Glomerular visceral epithelial cell (primary cell): ENCODE data around the gene AK2.
"Not testable (repeated sequence)": the region's sequence is repeated elsewhere in the genome, so short reads cannot be mapped to it uniquely, and the experiment has no call there.

ENCODE experiments used
- DNase-seq: peaks from one replicate; pipeline ENCODE4 v3.0.0-alpha.2; 2016; ENCODE audit errors: extremely low spot score

Gene AK2

DNA sequence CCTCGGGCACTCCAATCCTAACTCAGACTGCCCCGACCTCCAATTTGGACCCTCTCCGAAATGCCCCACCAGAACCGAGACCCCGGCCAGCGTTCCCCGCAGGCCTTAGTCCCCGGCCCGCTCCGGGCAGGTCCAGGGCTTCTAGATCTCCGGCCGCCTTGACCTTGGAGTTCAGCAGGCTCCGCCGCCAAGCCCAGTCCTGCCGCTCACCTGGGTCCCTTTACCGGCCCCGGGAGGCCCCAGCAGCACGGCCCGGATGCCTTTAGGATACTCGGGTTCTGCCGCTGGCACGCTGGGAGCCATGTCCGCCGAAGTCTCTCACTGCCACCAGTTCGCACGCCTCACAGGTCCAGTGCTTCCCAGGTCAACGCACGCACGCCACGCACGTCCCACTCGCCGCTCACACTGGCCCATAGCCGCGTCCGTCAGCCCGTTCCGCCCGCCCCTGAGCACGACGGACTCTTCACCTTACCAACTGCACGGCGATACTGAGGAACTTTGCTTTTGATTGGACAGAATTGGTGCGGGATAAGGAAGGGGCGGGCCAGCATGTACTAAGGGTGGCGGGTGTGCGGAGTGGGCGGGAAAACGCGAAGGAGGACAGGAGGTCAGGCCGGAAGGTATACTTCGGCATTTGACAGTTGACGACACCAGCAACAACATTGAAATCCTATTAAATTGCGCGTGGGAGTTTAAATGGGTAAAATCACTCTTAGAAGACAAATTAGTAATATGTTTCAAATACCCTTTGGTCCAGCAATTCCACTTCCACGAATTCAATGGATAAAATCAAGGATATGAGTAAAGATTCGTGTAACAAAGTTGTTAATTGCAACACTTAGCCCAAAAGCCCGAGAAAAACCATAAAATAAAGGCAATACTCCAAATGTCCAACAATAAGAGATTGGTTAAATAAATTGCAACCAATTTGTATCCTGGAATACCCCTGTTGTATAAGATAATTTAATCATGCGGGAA is at the start of gene AK2:
Gene AK2, minus strand, starts transcription at position 358 of the 978 bp plus-strand sequence. Its CDS starts 55 bp downstream, at position 303.
- DNase-seq: peak; percentile 99

DNA sequence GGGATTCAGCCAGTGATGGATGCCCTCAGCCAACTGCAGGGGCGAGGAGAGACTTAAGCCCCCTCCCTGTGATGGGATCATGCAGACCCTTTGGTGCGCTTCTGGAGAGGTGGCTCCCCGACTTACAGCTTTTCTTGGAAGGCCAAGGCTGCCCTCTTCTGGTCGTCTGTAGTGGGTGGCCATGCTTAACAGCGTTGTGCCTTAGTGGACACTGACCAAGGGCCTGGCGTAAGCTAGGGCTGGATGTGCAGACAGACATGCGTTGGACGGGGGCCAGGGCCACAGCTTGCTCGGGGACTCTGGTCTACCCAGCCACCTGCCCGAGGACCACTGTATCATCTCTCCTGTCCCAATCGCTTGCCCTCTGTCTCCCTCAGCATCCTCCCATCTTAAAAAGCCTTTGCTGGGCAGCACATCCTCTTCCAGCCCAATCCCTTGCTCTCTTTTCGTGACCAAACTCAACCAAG is 49.7 kb upstream of the AK2 start:
- peak; percentile 55 for DNase-seq

DNA sequence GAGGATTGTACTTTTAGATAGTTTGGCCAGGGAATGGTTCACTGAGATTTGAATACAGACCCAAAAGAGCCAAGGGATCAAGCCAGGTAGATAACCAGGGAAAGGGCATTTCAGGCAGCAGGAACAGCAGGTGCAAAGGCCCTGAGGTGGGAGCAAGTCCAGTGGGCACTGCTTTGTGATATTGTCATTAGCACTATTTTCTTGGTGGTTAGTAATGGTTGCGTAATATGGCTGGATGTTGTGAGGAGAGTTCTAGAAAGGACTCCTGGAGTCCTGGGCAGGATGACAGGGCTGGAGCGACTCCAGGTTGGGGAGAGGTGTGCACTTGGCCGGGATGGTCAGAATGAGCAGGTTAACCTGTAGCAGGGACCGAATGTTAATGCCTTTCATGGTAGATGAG is 48.6 kb upstream of the AK2 start:
- no peak for DNase-seq

DNA sequence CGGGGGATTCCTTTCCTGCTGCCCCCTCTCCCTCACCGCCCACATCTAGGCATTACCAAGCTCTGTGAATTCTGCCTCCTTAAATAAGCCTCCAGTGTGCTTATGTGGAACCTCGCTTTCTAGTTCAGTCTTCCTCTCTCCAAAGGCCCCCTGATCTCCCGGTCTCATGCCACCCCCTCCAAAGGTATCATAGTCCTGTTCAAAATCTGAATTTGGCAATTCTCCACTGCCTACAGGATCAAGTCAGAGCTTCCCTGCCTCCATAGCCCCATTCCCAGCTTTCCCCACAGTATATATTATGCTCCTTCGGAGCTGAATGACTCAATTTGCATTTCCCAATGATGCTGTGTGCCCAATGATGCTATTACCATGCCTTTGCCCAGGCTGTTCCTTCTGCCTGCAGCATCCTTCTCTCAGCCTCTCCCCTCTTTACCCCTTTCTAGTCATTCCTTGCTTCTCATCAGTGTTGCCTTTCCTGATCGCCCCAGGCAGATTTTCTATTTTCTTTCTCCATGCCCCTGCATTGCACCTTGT is 46.0 kb upstream of the AK2 start:
- no peak for DNase-seq

DNA sequence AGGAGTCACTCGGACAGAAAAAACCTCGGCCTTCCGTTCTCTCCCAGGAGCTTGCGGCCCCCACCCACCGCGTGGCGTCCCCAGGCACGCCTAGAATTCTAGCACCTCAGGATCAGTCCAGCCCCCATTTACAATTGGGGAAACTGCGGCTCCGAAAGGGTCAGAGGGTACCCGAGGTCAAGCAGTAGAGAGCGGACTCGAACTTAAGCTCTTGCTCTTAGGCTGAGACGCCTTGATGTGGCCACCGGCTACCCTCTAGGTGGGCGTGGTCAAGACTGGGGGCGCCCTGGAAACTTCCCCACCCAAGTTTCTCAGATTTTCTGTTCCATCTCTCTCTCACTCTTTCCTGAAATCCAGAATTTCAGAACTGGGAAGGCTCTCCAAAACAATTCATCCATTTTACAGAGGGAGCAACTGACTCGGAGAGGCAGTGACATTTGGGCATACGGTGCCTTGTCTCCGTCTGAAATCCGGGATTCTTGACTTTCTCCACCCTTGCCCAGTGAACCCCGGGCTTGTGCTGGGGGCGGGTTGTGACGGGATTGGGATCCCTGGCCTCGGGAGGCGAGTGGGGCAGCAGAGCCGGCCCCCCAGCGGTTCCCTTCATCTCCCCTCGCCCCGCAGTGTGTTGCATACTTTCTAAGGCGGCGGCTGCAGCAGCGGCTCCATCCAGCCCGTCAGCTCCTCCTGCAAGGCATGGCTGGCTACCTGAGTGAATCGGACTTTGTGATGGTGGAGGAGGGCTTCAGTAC is 45.0 kb upstream of the AK2 start:
- no peak for DNase-seq

DNA sequence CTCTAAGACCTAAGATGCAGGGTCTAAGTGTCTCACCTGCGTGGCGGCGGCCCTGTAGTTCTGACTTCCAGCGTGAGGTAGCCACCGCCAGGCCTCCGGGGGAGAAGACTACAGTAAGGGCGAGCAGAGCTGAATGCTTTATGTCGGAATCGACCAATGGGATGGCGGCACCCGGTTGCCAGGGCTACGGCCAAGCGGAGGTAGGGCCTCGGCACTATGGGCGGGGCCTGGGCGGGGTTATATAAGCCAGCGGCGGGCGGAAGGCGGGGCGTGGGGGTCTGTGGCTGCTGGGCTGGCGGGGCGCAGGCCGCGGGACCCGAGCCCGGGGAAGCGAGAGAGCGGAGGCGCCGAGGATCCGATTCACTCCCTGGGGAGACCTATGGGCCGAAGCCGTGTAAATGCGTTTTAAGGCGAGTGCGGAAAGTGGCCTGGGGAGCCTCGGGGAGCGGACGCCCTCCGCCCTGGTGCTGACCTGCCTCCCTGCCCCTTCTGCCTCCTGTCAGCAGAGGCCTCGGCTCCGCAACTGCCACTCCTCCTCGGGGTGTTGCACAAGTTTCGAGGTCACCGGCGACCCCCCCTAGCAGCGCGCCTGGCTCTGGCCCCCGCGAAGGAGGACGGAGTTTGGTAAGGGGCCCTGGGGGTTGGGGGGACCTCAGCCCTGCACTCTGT is 44.3 kb upstream of the AK2 start, which contains the start of gene AZIN2:
Gene AZIN2, plus strand, starts transcription at position 269 of the 669 bp plus-strand sequence. CDS start 1,097 bp downstream, outside the sequence.
- DNase-seq: peak; percentile 95

DNA sequence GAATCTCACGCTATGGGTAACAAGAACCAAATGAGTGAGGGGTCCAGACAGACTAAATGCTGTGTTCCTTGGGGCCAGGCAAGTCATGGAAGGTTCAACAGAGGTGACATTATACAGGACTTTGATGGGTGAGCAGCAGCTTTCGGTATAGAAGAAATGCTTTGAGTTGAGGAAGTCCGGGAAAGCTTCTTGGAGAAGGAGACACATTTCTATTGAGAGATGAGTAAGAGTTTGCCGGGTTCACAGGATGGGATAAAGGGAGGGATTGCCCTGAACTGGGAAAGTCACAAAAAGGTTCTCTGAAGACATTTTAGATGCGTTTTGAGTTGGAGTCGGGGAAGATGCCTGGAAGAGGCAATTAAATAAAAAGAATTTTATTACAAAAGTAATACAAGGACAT is 43.7 kb upstream of the AK2 start:
- DNase-seq: no peak

DNA sequence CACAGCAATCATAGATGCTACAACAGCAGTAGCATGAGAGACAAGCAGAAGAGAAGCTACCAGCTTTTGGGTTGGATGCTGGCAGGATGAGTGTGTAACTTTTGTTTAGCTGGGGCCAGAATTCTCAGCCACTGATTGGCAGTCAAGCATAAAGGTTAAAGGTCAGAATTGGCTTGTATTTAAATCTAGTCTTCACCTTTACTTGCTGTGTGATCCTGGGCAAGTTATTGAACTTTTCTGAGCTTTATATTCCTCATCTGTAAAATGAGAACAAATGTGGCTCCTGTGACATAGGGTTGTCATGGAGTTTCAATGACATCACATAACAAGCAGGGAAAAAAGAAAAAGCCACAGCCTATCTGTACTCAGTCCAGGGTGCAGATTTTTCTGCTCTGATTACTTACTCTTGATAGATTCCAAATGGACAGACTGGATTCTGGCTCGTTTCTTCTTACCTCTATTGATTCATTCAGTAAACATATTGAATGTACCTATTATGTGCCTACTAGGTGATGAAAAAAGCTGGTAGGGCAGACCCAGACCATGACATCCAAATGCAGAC is 41.4 kb upstream of the AK2 start:
- no peak for DNase-seq

DNA sequence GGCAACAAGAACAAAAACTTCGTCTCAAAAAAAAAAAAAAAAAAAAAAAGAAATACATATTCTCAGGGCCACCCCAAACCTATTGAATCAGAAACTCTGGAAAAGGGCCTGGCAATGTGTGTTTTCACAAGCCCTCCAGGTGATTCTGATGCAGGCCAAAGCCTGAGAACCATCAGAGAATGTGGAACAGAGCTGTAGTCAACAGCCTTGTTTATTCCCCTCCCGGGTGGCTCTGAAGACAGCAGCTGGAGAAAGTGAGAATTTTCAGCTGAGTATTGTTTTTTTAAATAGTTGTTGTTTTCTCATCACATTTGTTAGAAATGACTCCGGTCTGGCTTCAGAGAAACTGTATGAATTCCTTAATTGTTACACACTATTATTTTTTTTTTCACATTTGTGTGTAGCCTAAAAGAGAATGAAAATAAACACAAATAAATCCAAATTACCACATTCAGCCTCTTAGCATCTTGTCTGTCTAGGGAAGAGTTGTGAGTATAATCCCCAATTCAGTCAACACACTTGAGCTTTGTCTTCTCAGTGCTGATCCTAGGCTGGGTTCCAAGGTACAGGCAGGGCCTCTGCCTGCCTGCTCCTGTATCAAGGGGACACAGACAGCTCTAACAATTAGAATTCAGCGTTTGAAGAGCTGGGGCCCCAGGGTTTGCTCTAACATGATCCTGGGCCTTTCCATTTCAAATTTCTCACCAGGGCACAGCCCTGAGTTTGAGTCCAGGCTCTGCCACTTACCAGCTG is 37.7 kb upstream of the AK2 start:
- DNase-seq: no peak

DNA sequence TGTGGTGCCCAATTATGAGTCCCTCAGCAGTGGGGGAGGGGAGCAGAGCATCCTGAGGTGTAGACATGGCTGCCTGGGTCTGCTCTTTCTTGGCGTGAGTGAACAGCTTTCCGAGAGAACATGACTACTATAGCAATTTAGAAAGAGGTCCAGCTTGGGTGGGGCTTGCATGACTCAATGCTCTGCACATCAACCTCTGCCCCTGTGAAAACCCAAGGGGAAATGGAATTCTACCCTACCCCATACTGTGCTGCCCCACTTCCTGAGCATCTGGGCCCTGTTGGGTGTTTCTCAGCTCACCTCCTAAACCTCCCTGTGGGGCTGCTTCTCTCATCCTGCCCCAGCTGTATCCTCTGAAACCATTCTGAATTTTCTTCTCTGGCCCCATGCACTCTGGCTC is 36.0 kb upstream of the AK2 start:
- no peak for DNase-seq

DNA sequence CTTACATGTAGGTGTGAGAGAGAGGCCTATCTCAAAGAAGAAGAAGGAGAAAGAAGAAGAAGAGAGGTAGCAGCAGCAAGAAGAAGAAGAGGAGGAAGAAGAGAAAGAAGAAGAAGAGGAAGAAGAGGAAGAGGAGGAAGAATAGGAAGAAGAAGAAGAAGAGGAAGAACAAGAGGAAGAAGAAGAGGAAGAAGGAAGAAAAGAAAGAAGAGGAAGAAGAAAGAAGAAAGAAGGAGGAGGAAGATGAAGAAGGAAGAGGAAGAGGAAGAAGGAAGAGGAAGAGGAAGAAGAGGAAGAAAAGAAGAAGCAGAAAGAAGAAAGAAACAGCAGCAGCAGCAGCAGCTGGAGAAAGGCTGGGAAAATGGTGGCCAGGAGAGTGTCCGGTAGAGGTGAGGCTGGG is 33.9 kb upstream of the AK2 start:
- no peak for DNase-seq

DNA sequence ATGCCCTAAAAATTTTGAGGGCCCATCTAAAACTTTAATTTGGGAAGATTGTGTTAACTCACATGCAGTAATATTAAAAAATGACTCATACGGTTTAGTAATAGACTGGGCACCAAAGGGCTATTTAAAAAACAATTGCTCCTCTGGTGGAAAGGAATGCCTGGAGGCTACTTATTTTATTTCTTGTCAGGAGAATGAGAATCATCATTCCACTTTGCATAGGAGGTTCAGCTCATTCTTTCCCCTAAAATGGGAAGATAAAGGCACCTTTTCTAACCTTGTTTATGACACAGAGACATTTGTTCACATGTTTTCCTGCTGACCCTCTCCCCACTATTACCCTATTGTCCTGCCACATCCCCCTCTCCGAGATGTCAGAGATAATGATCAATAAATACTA is 31.4 kb upstream of the AK2 start:
- not testable (repeated sequence) for DNase-seq

DNA sequence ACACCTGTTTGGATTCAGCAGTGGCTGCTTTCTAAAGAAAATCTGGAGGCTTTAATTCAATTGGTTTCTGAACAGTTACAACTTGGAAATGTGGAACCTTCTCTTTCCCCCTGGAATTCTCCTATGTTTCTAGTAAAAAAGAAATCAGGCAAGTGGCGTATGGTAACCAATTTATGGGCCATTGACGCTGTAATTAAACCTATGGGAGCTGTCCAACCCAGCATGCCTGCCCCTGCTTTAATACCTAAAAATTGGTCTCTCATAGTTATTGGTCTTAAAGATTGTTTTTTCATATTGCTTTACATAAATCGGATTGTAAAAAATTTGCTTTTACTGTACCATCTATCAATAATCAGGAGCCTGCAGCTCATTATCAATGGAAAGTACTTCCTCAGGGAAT is 29.8 kb upstream of the AK2 start:
- DNase-seq: not testable (repeated sequence)

DNA sequence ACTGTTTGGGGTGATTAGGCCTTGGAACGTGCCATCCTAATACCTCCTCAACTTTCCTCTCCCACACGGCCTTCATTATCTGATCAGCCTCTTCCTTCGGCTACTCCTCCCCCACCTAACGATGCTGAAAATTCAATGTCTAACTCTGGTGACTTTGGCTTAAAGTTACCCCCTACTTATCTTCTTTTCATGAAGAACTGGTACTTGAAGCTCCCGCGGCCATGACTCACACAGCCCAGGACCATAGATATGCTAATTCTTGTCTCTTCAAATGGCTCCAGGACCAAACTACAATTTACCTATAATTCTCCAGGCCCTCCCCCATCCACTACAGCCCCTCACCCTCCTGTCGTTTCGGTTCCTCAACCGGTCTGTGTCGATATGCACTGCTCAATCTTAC is 28.6 kb upstream of the AK2 start:
- DNase-seq: no peak

DNA sequence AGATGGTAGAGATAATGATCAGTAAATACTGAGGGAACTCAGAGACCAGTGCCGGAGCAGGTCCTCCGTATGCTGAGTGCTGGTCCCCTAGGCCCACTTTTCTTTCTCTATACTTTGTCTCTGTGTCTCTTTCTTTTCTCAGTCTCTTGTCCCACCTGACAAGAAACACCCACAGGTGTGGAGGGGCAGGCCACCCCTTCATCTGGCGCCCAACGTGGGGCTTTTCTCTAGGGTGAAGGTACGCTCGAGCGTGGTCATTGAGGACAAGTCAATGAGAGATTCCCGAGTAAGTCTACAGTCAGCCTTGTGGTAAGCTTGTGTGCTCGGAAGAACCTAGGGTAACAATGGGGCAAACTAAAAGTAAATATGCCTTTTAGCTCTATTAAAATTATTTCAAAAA is 27.6 kb upstream of the AK2 start:
- not testable (repeated sequence) for DNase-seq

DNA sequence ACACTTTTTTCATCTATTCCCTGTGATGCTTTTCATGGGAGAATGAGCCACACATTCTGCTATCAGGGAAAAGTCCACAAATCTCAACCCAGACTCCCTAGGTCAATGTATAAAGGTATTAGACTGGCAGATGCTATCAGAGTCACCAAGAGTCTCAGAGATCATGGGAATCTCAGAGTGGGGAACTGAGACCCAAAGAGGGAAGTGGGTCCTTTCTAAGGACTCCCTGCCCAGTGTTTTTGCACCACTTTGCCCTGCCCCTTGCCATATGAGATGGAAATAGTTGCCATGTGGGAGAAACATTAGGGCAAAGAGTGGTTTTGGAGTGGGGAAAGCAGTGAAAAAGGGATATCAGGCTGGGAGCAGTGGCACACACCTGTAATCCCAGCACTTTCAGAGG is 25.2 kb upstream of the AK2 start:
- no peak for DNase-seq

DNA sequence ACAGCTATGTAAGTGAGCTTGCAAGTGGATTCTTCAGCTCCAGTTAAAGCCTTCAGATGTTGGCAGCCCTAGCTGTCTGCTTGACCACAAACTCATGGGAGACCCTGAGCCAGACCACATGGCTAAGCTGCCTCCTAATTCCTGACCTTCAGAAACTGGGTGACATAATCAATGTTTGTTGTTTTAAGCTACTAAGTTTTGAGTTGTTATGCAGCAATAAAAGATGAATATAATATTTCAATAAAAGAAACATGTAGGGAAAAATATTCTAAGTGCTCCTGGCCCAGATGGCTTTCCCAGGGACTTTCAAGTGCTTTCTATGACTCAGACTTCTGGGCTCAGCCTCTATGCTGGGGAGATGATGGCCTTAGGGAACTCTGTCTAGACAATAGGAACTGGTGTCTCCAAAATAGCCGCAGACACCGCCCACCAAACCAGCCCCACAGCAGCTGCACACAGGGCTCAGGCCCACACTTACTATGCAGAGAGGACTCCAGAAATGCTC is 23.9 kb upstream of the AK2 start:
- DNase-seq: peak; percentile 63

DNA sequence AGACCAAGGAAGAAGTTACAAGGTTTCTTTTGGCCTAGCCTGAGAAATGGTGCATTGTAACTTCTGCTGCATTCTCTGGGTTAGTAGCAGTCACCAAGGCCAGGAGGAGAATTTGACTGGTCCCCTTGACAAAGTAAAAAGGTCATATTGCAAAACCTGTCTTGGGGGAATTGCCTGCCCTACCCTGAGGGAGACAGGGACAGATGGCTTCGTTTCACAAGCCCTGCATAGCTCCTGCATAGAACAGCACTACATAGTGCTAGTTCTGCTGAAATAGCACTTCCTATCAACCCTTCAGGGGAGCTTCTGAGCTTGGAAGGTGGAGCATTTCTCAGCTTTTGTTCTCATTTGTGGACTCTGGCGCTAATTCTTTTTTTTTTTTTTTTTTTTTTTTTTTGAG is 20.4 kb upstream of the AK2 start:
- DNase-seq: no peak

DNA sequence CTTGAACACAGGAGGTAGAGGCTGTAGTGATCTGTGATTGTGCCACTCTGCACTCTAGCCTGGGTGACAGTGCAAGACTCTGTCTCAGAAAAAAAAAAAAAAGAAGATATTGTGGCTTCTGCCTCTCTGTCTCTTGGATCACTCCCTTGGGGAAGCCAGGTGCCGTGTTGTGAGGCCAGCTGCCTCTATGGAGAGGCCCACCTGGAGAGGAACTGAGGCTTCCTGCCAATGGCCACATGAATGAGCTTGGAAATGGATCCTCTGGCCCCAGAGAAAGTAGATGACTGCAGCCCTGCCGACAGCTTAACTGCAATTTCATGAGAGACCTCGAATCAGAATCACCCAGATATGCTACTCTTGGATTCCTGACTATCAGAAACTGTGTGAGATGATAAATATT is 19.7 kb upstream of the AK2 start:
- DNase-seq: no peak

DNA sequence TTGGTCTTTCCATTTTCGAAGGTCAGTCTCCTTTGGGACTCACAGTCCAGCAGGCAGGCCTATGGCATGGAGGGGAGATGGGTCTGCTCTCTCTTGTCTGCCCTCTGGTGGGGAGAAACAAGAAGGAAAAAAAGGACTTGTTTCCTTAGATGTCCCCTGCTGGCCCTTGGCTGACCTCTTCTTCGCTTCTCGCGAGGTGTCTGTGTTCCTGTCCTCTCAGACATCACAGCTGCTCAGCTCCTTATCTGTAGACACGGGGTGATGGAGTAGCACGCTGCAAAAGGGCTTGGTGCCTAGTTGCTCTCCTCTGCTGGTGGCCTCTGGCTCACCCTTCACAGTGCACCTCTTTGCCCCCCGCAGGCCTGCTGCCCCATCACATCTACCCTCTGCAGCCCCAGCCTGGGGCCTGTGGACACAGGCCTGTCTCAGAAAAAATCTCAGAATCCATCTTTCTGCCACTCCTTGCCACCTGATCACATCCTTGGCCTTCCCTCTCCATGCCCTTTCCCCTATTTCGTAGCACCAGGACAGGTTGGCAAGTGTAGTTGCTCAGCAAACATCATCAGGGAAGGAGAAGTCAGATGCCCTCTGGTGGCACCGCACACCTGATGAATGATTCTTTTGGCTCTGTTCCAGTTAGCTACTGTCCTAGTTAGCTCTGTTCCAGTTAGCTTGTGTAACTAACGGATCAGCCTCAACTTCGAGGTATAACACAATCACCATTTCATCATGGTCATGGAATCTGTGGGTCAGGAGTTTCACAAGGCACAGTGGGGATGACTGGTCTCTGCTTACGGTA is 18.7 kb upstream of the AK2 start:
- peak; percentile 88 for DNase-seq
